Measurements from ENCODE around the gene MBOAT1. TPM values are rescaled to one million over a fixed set of nuclear protein-coding genes. Genes with fewer than 3 reads are reported as not detected.
A peak's percentile ranks its signal among the peaks of the same experiment; 100 is the strongest.

Gene MBOAT1
- total and polyA plus RNA-seq, 4 experiments from 2014 or later, result 0.49 to 24.6 (median 12.5) TPM

DNA sequence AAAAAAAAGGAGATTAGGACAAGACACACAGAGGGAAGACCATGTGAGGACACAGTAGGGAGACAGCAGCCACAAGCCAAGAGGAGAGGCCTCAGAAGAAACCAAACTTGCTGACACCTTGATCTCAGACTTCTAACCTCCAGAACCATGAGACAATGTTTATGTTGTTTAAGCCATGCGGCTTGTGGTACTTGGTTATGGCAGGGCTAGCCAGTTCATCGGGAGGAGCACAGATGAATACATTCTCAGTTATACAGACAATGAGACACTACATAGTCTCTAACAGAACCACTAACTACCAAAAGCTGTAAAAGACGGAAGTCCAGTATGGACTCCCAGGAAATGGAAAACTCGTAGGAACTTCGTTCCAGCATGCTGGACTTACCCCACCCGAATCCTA is 116.8 kb downstream of the MBOAT1 start:
- H3K36me3 ChIP-seq (ENCODE audit: insufficient read depth, low read length), result no peaks in the 10 kb centered on the region
- H3K36me3 Mint-ChIP-seq, result peaks cover 4 to 16% of the 10 kb centered on the region in 2 donors
- H3K27me3 Mint-ChIP-seq, result no peaks in the 10 kb centered on the region
- ChIA-PET POLR2A (ENCODE audit: partially characterized antibody) (no interaction called here), CTCF (ENCODE audit: partially characterized antibody) (interaction anchor here (1.3 kb wide), 1 partner anchor 432 kb away, joined by 5 read pairs; no protein-coding TSS in a partner anchor)
- no peak overlapping the region for H3K4me3 ChIP-seq (ENCODE audit: low read length in 2 of 2)
- intact Hi-C loops (cut with micrococcal nuclease), result no loop called here
- H3K4me1 ChIP-seq (ENCODE audit: insufficient read depth, low read length), result no peaks in the 10 kb centered on the region
- no peaks in the 10 kb centered on the region for H3K4me1 Mint-ChIP-seq
- H3K27ac ChIP-seq (ENCODE audit: low read depth, low read length), result no peak overlapping the region
- no peak overlapping the region for H3K4me3 Mint-ChIP-seq
- no peaks in the 10 kb centered on the region for H3K27me3 ChIP-seq (ENCODE audit: insufficient read depth, low read length)
- H3K27ac Mint-ChIP-seq, result no peak overlapping the region
- DNase-seq, result no peak
- H3K9me3 ChIP-seq (ENCODE audit: control insufficient read depth in 1 of 2, low read length in 2 of 2), result no peaks in the 10 kb centered on the region
- H3K9me3 Mint-ChIP-seq, result no peaks in the 10 kb centered on the region

DNA sequence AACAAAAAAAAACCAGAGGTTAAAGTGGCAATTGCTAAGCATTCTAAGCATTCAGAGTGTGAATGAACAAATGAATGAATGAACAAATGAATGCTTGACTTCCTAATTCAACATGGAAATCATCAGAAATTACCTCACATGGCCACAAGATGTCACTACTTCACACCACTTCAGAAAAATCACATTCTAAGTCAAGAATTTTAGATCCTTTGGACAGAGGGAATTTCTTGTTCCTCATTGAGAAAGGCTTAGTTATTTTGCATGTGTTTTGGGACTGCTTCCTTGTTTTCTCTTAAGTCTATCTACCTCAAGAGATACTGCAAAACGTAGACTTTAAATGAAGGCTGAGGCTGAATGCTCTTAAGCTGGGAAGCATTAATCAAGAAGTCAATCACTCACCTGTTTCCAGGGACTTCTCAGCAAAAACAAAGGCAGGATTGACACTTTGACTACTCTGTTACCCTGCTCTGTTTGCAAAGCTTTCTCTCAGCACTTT is 120.2 kb downstream of the MBOAT1 start:
- Mint-ChIP-seq H3K4me1 (no peaks in the 10 kb centered on the region), H3K4me3 (no peak overlapping the region), H3K27ac (no peak overlapping the region), H3K9me3 (peaks cover 0 to 4% (median 0%) of the 10 kb centered on the region in 8 donors), H3K36me3 (peaks cover 0 to 8% of the 10 kb centered on the region in 2 donors), H3K27me3 (no peaks in the 10 kb centered on the region)
- no peaks in the 10 kb centered on the region for H3K27me3 ChIP-seq (ENCODE audit: insufficient read depth, low read length)
- H3K36me3 ChIP-seq (ENCODE audit: insufficient read depth, low read length), result no peaks in the 10 kb centered on the region
- intact Hi-C loops (cut with micrococcal nuclease), result loop anchor here (1.0 to 5.0 kb wide), 3 partner anchors 200 to 1495 kb away; no protein-coding TSS in a partner anchor
- H3K27ac ChIP-seq (ENCODE audit: low read depth, low read length), result no peak overlapping the region
- H3K4me3 ChIP-seq (ENCODE audit: low read length in 2 of 2), result no peak overlapping the region
- POLR2A ChIA-PET (ENCODE audit: partially characterized antibody), result no interaction called here
- H3K9me3 ChIP-seq (ENCODE audit: control insufficient read depth in 1 of 2, low read length in 2 of 2), result no peaks in the 10 kb centered on the region
- no peaks in the 10 kb centered on the region for H3K4me1 ChIP-seq (ENCODE audit: insufficient read depth, low read length)
- CTCF ChIA-PET (ENCODE audit: partially characterized antibody), result interaction anchor here (0.8 to 4.1 kb wide), 19 partner anchors 9 to 1497 kb away, joined by 3 to 24 read pairs (median 5); no protein-coding TSS in a partner anchor
- DNase-seq, result peak in 4 of 5 donors; percentile 5 to 28 (median 10)

DNA sequence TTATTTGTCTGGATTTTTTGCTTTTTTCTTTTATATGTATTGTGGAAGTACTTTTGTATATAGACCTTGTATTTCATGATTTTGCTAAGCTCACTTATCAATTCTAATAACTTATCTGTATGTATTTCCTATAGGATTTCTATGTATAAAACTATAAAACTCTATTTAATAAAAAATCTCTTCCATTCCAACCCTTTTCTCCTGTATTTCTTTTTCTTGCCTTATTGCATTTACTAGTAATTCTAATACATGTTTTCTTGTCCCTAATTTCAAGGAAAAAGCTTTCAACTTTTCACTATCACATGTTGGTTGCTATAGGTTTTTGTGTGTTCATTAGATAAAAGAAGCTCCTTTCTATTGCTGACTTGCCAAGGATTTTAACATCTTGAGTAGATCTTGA is 125.3 kb downstream of the MBOAT1 start:
- CTCF ChIA-PET (ENCODE audit: partially characterized antibody), result no interaction called here
- Mint-ChIP-seq H3K9me3 (peaks cover 0 to 8% (median 0%) of the 10 kb centered on the region in 8 donors), H3K27me3 (no peaks in the 10 kb centered on the region), H3K27ac (no peak overlapping the region), H3K36me3 (peaks cover 0 to 8% of the 10 kb centered on the region in 2 donors), H3K4me3 (no peak overlapping the region), H3K4me1 (no peaks in the 10 kb centered on the region)
- intact Hi-C loops (cut with micrococcal nuclease), result no loop called here
- Histone ChIP-seq H3K27me3 (ENCODE audit: insufficient read depth, low read length) (no peaks in the 10 kb centered on the region), H3K9me3 (ENCODE audit: control insufficient read depth in 1 of 2, low read length in 2 of 2) (no peaks in the 10 kb centered on the region), H3K4me3 (ENCODE audit: low read length in 2 of 2) (no peak overlapping the region), H3K4me1 (ENCODE audit: insufficient read depth, low read length) (no peaks in the 10 kb centered on the region), H3K36me3 (ENCODE audit: insufficient read depth, low read length) (no peaks in the 10 kb centered on the region), H3K27ac (ENCODE audit: low read depth, low read length) (no peak overlapping the region)
- DNase-seq, result no peak
- POLR2A ChIA-PET (ENCODE audit: partially characterized antibody), result no interaction called here

DNA sequence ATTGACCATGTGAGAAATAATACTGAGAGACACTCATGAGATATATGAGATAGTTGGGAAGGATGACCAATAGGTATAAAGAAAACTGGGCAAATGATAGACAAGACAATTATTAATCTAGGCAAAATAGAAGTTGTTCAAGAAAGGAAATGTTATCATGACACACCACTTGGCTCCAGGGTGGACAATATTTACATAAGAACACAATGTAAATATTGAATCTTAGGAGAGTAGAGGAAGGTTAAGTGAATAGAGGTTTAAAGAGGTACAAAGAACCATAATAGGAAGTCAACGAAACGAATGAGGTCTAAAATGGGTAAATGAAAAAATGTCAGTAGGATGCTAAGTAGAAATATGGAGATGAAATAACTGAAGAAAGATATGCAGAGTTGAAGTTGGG is 126.5 kb downstream of the MBOAT1 start:
- ChIA-PET CTCF (ENCODE audit: partially characterized antibody) (no interaction called here), POLR2A (ENCODE audit: partially characterized antibody) (no interaction called here)
- intact Hi-C loops (cut with micrococcal nuclease), result no loop called here
- Mint-ChIP-seq H3K27ac (no peak overlapping the region), H3K4me1 (no peaks in the 10 kb centered on the region), H3K4me3 (no peak overlapping the region), H3K9me3 (peaks cover 0 to 9% (median 0%) of the 10 kb centered on the region in 8 donors), H3K36me3 (peaks cover 0 to 8% of the 10 kb centered on the region in 2 donors), H3K27me3 (no peaks in the 10 kb centered on the region)
- Histone ChIP-seq H3K27ac (ENCODE audit: low read depth, low read length) (no peak overlapping the region), H3K9me3 (ENCODE audit: control insufficient read depth in 1 of 2, low read length in 2 of 2) (no peaks in the 10 kb centered on the region), H3K27me3 (ENCODE audit: insufficient read depth, low read length) (no peaks in the 10 kb centered on the region), H3K4me1 (ENCODE audit: insufficient read depth, low read length) (no peaks in the 10 kb centered on the region), H3K36me3 (ENCODE audit: insufficient read depth, low read length) (no peaks in the 10 kb centered on the region), H3K4me3 (ENCODE audit: low read length in 2 of 2) (no peak overlapping the region)
- no peak for DNase-seq

DNA sequence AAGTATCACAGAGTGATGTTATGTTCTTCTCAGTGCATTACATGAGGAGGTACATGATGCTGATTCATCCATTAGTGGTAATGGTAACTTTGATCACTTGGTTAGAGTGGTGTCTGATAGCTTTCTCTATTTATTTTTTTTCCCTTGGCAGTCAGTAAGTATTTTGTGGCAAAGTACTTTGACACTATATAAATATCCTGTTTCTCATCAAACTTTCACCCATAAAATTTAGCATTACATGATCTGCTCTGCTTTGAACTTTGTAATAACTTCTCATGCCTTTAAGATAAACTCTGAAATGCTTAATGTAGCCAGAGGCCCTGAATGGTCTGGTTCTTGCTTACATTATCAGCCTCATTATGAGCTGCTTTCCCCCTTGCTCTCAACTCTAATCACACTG is 127.9 kb downstream of the MBOAT1 start:
- H3K27ac ChIP-seq (ENCODE audit: low read depth, low read length), result no peak overlapping the region
- H3K27me3 ChIP-seq (ENCODE audit: insufficient read depth, low read length), result no peaks in the 10 kb centered on the region
- no peak overlapping the region for H3K4me3 ChIP-seq (ENCODE audit: low read length in 2 of 2)
- H3K4me1 Mint-ChIP-seq, result no peaks in the 10 kb centered on the region
- CTCF ChIA-PET (ENCODE audit: partially characterized antibody), result no interaction called here
- H3K36me3 Mint-ChIP-seq, result peaks cover 3 to 7% of the 10 kb centered on the region in 2 donors
- POLR2A ChIA-PET (ENCODE audit: partially characterized antibody), result no interaction called here
- no peak overlapping the region for H3K27ac Mint-ChIP-seq
- DNase-seq, result no peak
- intact Hi-C loops (cut with micrococcal nuclease), result no loop called here
- no peaks in the 10 kb centered on the region for H3K9me3 ChIP-seq (ENCODE audit: control insufficient read depth in 1 of 2, low read length in 2 of 2)
- no peak overlapping the region for H3K4me3 Mint-ChIP-seq
- H3K27me3 Mint-ChIP-seq, result no peaks in the 10 kb centered on the region
- H3K36me3 ChIP-seq (ENCODE audit: insufficient read depth, low read length), result no peaks in the 10 kb centered on the region
- H3K4me1 ChIP-seq (ENCODE audit: insufficient read depth, low read length), result no peaks in the 10 kb centered on the region
- peaks cover 0 to 12% (median 3%) of the 10 kb centered on the region in 8 donors for H3K9me3 Mint-ChIP-seq

DNA sequence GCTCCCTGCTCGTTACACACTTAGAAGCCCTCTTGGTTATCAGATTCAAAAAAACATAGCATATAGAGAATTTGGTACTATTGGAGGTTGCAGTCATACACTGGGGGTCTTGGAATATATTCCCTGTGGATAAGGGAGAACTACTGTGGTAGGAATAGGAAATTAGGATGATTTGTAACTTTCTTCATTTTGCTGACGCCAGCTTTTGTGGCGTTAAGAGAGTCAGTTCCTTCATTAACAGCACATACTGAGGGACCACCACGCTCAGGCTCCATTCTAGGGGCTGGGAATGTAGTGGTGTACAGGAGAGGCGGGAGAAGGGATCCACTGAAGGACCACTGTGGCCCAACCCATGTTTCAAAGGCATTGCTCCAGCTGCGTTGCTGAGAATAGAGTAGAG is 140.3 kb downstream of the MBOAT1 start:
- H3K4me1 ChIP-seq (ENCODE audit: insufficient read depth, low read length), result no peaks in the 10 kb centered on the region
- peaks cover 5 to 32% (median 20%) of the 10 kb centered on the region in 8 donors for H3K9me3 Mint-ChIP-seq
- no peak for DNase-seq
- peaks cover 2 to 42% of the 10 kb centered on the region in 2 donors for H3K36me3 Mint-ChIP-seq
- no peak overlapping the region for H3K27ac Mint-ChIP-seq
- no peaks in the 10 kb centered on the region for H3K27me3 ChIP-seq (ENCODE audit: insufficient read depth, low read length)
- no peaks in the 10 kb centered on the region for H3K9me3 ChIP-seq (ENCODE audit: control insufficient read depth in 1 of 2, low read length in 2 of 2)
- H3K27ac ChIP-seq (ENCODE audit: low read depth, low read length), result no peak overlapping the region
- CTCF ChIA-PET (ENCODE audit: partially characterized antibody), result no interaction called here
- no peak overlapping the region for H3K4me3 ChIP-seq (ENCODE audit: low read length in 2 of 2)
- no peak overlapping the region for H3K4me3 Mint-ChIP-seq
- POLR2A ChIA-PET (ENCODE audit: partially characterized antibody), result no interaction called here
- no peaks in the 10 kb centered on the region for H3K36me3 ChIP-seq (ENCODE audit: insufficient read depth, low read length)
- peaks cover 0 to 4% of the 10 kb centered on the region in 2 donors for H3K27me3 Mint-ChIP-seq
- intact Hi-C loops (cut with micrococcal nuclease), result no loop called here
- no peaks in the 10 kb centered on the region for H3K4me1 Mint-ChIP-seq

DNA sequence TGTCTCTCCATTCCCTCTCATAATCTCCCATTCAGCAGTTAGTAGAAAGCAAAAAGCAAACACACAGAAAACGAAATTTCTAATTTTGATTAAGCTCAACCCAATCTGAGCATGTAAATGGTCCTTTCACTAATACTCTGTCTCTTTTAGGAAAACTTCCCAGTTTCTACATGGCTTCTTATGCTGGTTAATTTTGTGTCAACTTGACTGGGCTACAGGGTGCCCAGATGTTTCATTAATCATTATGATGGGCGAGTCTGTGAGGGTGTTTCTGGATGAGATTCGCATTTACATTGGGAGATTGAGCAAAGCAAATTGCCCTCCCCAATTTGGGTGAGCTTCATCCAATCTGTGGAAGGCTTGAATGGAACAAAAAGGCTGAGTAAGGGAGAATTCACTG is 142.2 kb downstream of the MBOAT1 start:
- H3K27ac ChIP-seq (ENCODE audit: low read depth, low read length), result no peak overlapping the region
- peaks cover 0 to 29% of the 10 kb centered on the region in 2 donors for H3K36me3 Mint-ChIP-seq
- CTCF ChIA-PET (ENCODE audit: partially characterized antibody), result interaction anchor here (1.2 kb wide), 1 partner anchor 56 kb away, joined by 3 read pairs; no protein-coding TSS in a partner anchor
- no peak overlapping the region for H3K4me3 ChIP-seq (ENCODE audit: low read length in 2 of 2)
- POLR2A ChIA-PET (ENCODE audit: partially characterized antibody), result no interaction called here
- DNase-seq, result no peak
- H3K36me3 ChIP-seq (ENCODE audit: insufficient read depth, low read length), result no peaks in the 10 kb centered on the region
- H3K27me3 ChIP-seq (ENCODE audit: insufficient read depth, low read length), result no peaks in the 10 kb centered on the region
- peaks cover 0 to 4% of the 10 kb centered on the region in 2 donors for H3K27me3 Mint-ChIP-seq
- intact Hi-C loops (cut with micrococcal nuclease), result no loop called here
- no peak overlapping the region for H3K4me3 Mint-ChIP-seq
- peaks cover 0 to 14% (median 5%) of the 10 kb centered on the region in 8 donors for H3K9me3 Mint-ChIP-seq
- no peak overlapping the region for H3K27ac Mint-ChIP-seq
- no peaks in the 10 kb centered on the region for H3K4me1 Mint-ChIP-seq
- H3K9me3 ChIP-seq (ENCODE audit: control insufficient read depth in 1 of 2, low read length in 2 of 2), result no peaks in the 10 kb centered on the region
- no peaks in the 10 kb centered on the region for H3K4me1 ChIP-seq (ENCODE audit: insufficient read depth, low read length)

All from CD4-positive, alpha-beta memory T cell (primary cell).